Measurements from ENCODE around the gene KLF17.
"Not testable (repeated sequence)": the region's sequence is repeated elsewhere in the genome, so short reads cannot be mapped to it uniquely, and the experiment has no call there.

KLF17 gene

GRCh38 chr1:44138239-44138638 lies 19.6 kb downstream of the KLF17 start:
- no peak for DNase-seq (ENCODE audit: low read depth)
- TF ChIP-seq CTCF (conservative IDR thresholded peaks at IDR 0.05; ENCODE audit: low read depth, low read length) = no peak
- no peak overlapping the region for H3K4me3 ChIP-seq (ENCODE audit: low read length)

DNA sequence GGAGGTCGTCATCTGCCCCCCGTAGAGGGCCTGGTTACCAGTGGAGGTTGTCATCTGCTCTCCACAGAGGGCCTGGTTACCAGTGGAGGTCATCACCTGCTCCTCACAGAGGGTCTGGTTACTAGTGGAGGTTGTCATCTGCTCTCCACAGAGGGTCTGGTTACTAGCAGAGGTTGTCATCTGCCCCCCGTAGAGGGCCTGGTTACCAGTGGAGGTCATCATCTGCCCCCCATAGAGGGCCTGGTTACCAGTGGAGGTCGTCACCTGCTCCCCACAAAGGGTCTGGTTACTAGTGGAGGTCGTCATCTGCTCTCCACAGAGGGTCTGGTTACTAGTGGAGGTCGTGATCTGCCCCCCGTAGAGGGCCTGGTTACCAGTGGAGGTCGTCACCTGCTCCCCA lies 20.9 kb downstream of the KLF17 start:
- not testable (repeated sequence) for H3K4me3 ChIP-seq (ENCODE audit: low read length); DNase-seq (ENCODE audit: low read depth)

- no peak for TF ChIP-seq CTCF (conservative IDR thresholded peaks at IDR 0.05; ENCODE audit: low read depth, low read length)
- no peak within 1 kb of the TSS for H3K4me3 ChIP-seq (ENCODE audit: low read length)
- no peak for DNase-seq (ENCODE audit: low read depth)
These were observed 22.9 kb downstream of the KLF17 start, which contains the start of gene KLF18 for GRCh38 chr1:44141531-44141930. Gene KLF18, minus strand, starts transcription at chr1:44141631. Its CDS starts 0 bp downstream, at chr1:44141631.

DNA sequence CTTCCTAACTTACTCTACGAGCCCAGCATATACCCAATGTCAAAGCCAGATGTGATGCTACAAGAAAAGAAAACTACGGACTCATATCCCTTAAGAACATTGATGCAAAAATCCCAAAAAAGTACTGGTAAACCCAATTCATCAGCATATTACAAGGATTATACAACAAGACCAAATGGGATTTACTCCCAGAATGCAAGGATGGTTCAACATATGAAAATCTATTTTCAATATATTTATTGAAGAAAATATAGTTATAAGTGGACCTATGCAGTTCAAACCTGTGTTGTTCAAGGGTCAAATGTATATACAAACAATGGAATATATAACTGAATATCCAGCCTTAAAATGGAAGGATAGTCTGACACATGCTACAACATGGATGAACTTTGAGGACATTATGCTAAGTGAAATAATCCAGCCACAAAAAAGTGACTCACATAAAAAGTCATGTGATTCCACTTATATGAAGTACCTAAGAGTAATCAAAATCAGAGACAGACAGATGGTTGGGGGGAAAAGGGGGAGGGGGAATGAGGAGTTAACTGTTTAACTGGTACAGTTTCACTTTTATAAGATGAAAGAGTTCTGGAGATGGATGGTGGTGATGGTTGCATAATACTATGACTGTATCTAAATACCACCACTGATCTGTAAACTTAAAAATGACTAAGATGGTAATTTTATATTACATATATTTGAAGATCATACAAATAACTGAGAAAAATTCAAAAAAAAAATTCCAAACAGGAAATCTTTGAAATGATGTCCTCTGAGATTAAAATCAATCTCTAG lies 26.5 kb downstream of the KLF17 start:
- no peak overlapping the region for H3K4me3 ChIP-seq (ENCODE audit: low read length)
- no peak for DNase-seq (ENCODE audit: low read depth)
- TF ChIP-seq CTCF (conservative IDR thresholded peaks at IDR 0.05; ENCODE audit: low read depth, low read length) = no peak

GRCh38 chr1:44146536-44147361 lies 28.1 kb downstream of the KLF17 start:
- no peak for DNase-seq (ENCODE audit: low read depth)
- H3K4me3 ChIP-seq (ENCODE audit: low read length) = no peak overlapping the region
- no peak for TF ChIP-seq CTCF (conservative IDR thresholded peaks at IDR 0.05; ENCODE audit: low read depth, low read length)

- no peak for DNase-seq (ENCODE audit: low read depth)
- no peak for TF ChIP-seq CTCF (conservative IDR thresholded peaks at IDR 0.05; ENCODE audit: low read depth, low read length)
- no peak overlapping the region for H3K4me3 ChIP-seq (ENCODE audit: low read length)
These were observed 29.0 kb downstream of the KLF17 start for GRCh38 chr1:44147582-44147981.

DNA sequence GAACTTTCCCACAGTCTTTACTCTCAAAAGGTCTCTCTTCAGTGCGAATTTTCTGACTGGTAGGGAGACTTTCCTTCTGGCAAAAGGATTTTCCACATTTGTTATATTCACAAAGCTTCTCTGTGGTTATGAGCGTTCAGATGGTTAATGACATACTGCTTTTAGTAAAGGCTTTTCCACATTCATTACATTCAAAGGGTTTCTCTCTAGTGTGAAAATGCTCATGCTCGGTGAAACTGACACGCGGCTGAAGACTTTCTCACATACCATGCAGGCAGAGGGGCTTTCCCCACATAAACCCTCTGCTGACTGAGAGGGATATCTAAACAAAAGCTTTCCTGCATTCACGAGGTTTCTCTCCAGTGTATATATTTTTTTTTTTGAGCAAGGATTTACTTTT lies 32.7 kb downstream of the KLF17 start:
- no peak for DNase-seq (ENCODE audit: low read depth)
- H3K4me3 ChIP-seq (ENCODE audit: low read length) = no peak overlapping the region
- no peak for TF ChIP-seq CTCF (conservative IDR thresholded peaks at IDR 0.05; ENCODE audit: low read depth, low read length)

Data from retinal pigment epithelial cell (primary cell).